SK-N-SH (cell line): ENCODE measurements around the gene F5. TPM values are rescaled to one million over a fixed set of nuclear protein-coding genes. Genes with fewer than 3 reads are reported as not detected.

Source experiments
- CTCF ChIA-PET: fragments of 300-600, 350-600 bp; formaldehyde crosslinking; extraction: SDS; loops from one replicate; lab custom pipeline; 2021; lab: Yijun Ruan, JAX
- POLR2A ChIA-PET: fragments of 350-600 bp; sonication (Branson Sonifier 250); formaldehyde crosslinking; extraction: SDS; loops from one replicate; lab custom pipeline; 2020; ENCODE audit warnings: antibody characterized with exemption, inconsistent platforms; lab: Yijun Ruan, JAX
- DNase-seq: peaks from one replicate; pipeline ENCODE4 v3.0.0; 2012
- H2AFZ ChIP-seq: fragments of 200-600 bp; sonication (generic); 2 replicates; pipeline ENCODE4 v1.8.1; 2016; ENCODE audit warnings: antibody characterized with exemption, mild to moderate bottlenecking, low read depth
- H3F3A ChIP-seq: fragments of 200-600 bp; sonication (generic); replicated peaks from 2 replicates; pipeline ENCODE3; 2016; ENCODE audit warnings: antibody characterized with exemption, mild to moderate bottlenecking; ENCODE audit not compliant: insufficient read depth
- H3K27ac ChIP-seq, 2 experiments: fragments of 200-500 bp in 1 of 2; fragments of 200-600 bp in 1 of 2; sonication (Bioruptor generic) in 1 of 2; sonication (generic), shearing (Covaris generic) in 1 of 2; 2 replicates each; pipeline versions ENCODE4 v1.5.1 to v1.6.1; 2014 to 2016; ENCODE audit warnings: low read depth in 2 of 2, inconsistent platforms in 1 of 2, low read length in 1 of 2, mild to moderate bottlenecking in 1 of 2, mixed read lengths in 1 of 2
- H3K27me3 ChIP-seq: fragments of 200-600 bp; sonication (generic), shearing (Covaris generic); 2 replicates; pipeline ENCODE4 v1.6.1; 2016; ENCODE audit warnings: mixed run types; ENCODE audit not compliant: insufficient read depth
- H3K36me3 ChIP-seq, 2 experiments: fragments of 200-500 bp in 1 of 2; fragments of 200-600 bp in 1 of 2; sonication (Bioruptor generic) in 1 of 2; sonication (generic) in 1 of 2; replicated peaks in 1 of 2; 2 replicates each; pipeline versions ENCODE3 to v1.5.1; 2014 to 2016; ENCODE audit warnings: low read length in 1 of 2, mild to moderate bottlenecking in 1 of 2; ENCODE audit not compliant: insufficient read depth in 2 of 2, control insufficient read depth in 1 of 2
- H3K4me1 ChIP-seq, 2 experiments: fragments of 200-500 bp in 1 of 2; fragments of 200-600 bp in 1 of 2; sonication (Bioruptor generic) in 1 of 2; sonication (generic), shearing (Covaris generic) in 1 of 2; 2 replicates each; pipeline versions ENCODE4 v1.5.1 to v1.6.1; 2014 to 2016; ENCODE audit warnings: low read depth in 1 of 2, low read length in 1 of 2, mixed run types in 1 of 2; ENCODE audit not compliant: insufficient read depth in 2 of 2, control insufficient read depth in 1 of 2
- H3K4me2 ChIP-seq: fragments of 200-600 bp; sonication (generic), shearing (Covaris generic); 2 replicates; pipeline ENCODE4 v1.6.1; 2017; ENCODE audit warnings: mixed run types
- H3K4me3 ChIP-seq, 2 experiments: fragments of 200-500 bp in 1 of 2; fragments of 200-600 bp in 1 of 2; sonication (Bioruptor generic) in 1 of 2; sonication (generic), shearing (Covaris generic) in 1 of 2; 2 replicates each; pipeline versions ENCODE4 v1.5.1 to v1.8.1; 2014 to 2016; ENCODE audit warnings: low read depth in 2 of 2, inconsistent platforms in 1 of 2, low read length in 1 of 2, mild to moderate bottlenecking in 1 of 2, mixed read lengths in 1 of 2, moderate library complexity in 1 of 2
- H3K79me2 ChIP-seq: fragments of 200-600 bp; sonication (generic); 2 replicates; pipeline ENCODE4 v1.8.1; 2017; ENCODE audit warnings: mild to moderate bottlenecking; ENCODE audit not compliant: insufficient read depth
- H3K9ac ChIP-seq: fragments of 200-600 bp; sonication (generic); 2 replicates; pipeline ENCODE4 v1.6.1; 2017; ENCODE audit warnings: mixed run types
- H3K9me2 ChIP-seq: fragments of 200-600 bp; sonication (generic); 2 replicates; pipeline ENCODE4 v1.6.1; 2017; ENCODE audit warnings: mixed run types
- H3K9me3 ChIP-seq: fragments of 200-600 bp; sonication (generic); 2 replicates; pipeline ENCODE4 v1.6.1; 2017; ENCODE audit warnings: mixed run types, mild to moderate bottlenecking, moderate library complexity
- H4K20me1 ChIP-seq: fragments of 200-600 bp; sonication (generic); 2 replicates; pipeline ENCODE4 v1.6.1; 2017; ENCODE audit warnings: mild to moderate bottlenecking, mixed run types; ENCODE audit not compliant: insufficient read depth
- CTCF ChIP-seq: fragments of 200-600 bp; sonication (generic); IDR thresholded peaks from 2 replicates; pipeline ENCODE4 v1.6.1; 2017; ENCODE audit warnings: antibody characterized with exemption, mild to moderate bottlenecking, moderate library complexity
- FOXJ3 ChIP-seq: sonication (generic); formaldehyde crosslinking; IDR thresholded peaks from 2 replicates; pipeline ENCODE4 v1.5.1; 2020; ENCODE audit warnings: mild to moderate bottlenecking, missing genetic modification reagents
- FOXM1 ChIP-seq: IDR thresholded peaks from 2 replicates; pipeline ENCODE4 v1.4.0; 2012; ENCODE audit warnings: low read depth, mild to moderate bottlenecking
- GABPA ChIP-seq: IDR thresholded peaks from 2 replicates; pipeline ENCODE4 v1.4.0; 2012; ENCODE audit warnings: low read depth, mild to moderate bottlenecking
- GATA2 ChIP-seq: sonication (generic); formaldehyde crosslinking; IDR thresholded peaks from 2 replicates; pipeline ENCODE4 v1.5.0; 2020; ENCODE audit warnings: mild to moderate bottlenecking, missing genetic modification reagents
- MAX ChIP-seq: IDR thresholded peaks from 2 replicates; pipeline ENCODE4 v1.4.0; 2012; ENCODE audit warnings: low read depth
- MEF2A ChIP-seq: IDR thresholded peaks from 2 replicates; pipeline ENCODE4 v1.4.0; 2012; ENCODE audit warnings: low read depth, borderline replicate concordance
- REST ChIP-seq: IDR thresholded peaks from 2 replicates; pipeline ENCODE4 v1.6.1; 2012; ENCODE audit warnings: mild to moderate bottlenecking, low read depth, low read length, moderate library complexity
- YY1 ChIP-seq: IDR thresholded peaks from 2 replicates; pipeline ENCODE4 v1.4.0; 2012; ENCODE audit warnings: low read depth, mild to moderate bottlenecking
- ZBTB33 ChIP-seq: IDR thresholded peaks from 2 replicates; pipeline ENCODE4 v1.4.0; 2012; ENCODE audit warnings: low read depth, borderline replicate concordance
- WGBS: methylation state at CpG from one replicate; pipeline ENCODE4 v1.1.6; 2017; ENCODE audit warnings: low lambda C conversion rate; 5-methylcytosine and 5-hydroxymethylcytosine counted together
- polyA plus RNA-seq, 3 experiments: library from polyadenylated mRNA; depleted of rRNA; stranded (reverse); fragments of >200 nt; gene quantifications; 2 replicates each; pipeline ENCODE4 v1.2.3, GENCODE V29; 2012

The F5 gene
- polyA plus RNA-seq, 1 of the 3 experiments (the other 2 are of a cell fraction), result under 0.01 TPM

- Histone ChIP-seq H3K4me3 (no peak overlapping the region), H3K27me3 (peaks cover 33% of the 10 kb centered on the region), H3K4me2 (no peak overlapping the region), H3K9me2 (0 out of 2 replicates have a peak, but pooled peaks cover 5% of the 10 kb centered on the region), H3K79me2 (no peaks in the 10 kb centered on the region), H3K9me3 (no peaks in the 10 kb centered on the region), H3K27ac (no peak overlapping the region), H3K4me1 (no peaks in the 10 kb centered on the region), H3F3A (no peaks in the 10 kb centered on the region), H4K20me1 (no peaks in the 10 kb centered on the region), H2AFZ (no peak overlapping the region), H3K9ac (no peak overlapping the region), H3K36me3 (no peaks in the 10 kb centered on the region)
- DNase-seq, result no peak
- TF ChIP-seq YY1, result no peak
- no peak for TF ChIP-seq FOXJ3 (CRISPR knock-in tag)
- TF ChIP-seq ZBTB33, result no peak
- no peak for TF ChIP-seq FOXM1
- TF ChIP-seq GATA2 (CRISPR knock-in tag), result no peak
- TF ChIP-seq GABPA, result no peak
- TF ChIP-seq REST, result no peak
- no peak for TF ChIP-seq MEF2A
- TF ChIP-seq CTCF, result no peak
- TF ChIP-seq MAX, result no peak
- 24% methylated on average over 7 of the region's 8 CpGs for WGBS
- ChIA-PET CTCF (no interaction called here), POLR2A (no interaction called here)
Observed at GRCh38 chr1:169620565-169620964, 34.3 kb upstream of the F5 start.
